ENCODE measurements around the gene NHEJ1.

- TF ChIP-seq CTCF (conservative IDR thresholded peaks at IDR 0.05) (no peak), ZFX (IDR thresholded peaks at IDR 0.05) (no peak)
Measured at GRCh38 chr2:219089330-219089729, 71.3 kb downstream of the NHEJ1 start.

Measured in C4-2B (cell line).